NCI-H2196 (cell line): ENCODE data around the gene IYD.
"Not testable (repeated sequence)": the region's sequence is repeated elsewhere in the genome, so short reads cannot be mapped to it uniquely, and the experiment has no call there.

Experiments used
- DNase-seq: peaks from one replicate; lab custom pipeline; 2025; ENCODE audit not compliant: unreplicated experiment; lab: John Stamatoyannopoulos, UW

The IYD gene

DNA sequence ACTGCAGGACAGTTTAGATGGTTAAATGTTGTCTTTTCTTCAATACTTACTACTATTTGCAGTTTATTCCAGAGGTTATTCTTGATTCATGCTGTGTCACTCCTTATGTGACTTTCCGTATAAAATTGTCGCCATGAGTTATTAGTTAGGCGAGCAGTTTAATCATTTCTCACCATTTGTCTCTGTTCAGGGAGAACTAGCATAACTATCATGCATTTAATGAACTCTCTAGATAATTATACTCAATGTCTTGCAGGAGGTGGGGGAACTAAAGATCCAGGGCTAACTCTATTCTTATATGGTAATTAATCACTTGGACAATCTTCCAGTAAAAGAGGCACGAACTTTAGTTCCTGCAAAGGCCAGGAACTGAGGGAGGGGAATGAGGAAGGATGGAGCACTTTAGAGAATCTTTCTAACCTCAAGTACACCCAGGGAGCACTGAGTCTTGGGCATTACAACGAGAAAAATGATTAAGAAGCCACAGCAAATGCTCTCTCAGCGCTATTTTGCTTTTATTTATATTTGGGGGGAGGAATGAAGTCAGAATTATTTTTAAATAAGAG, 58.3 kb downstream of the IYD start:
- DNase-seq, result no peak

DNA sequence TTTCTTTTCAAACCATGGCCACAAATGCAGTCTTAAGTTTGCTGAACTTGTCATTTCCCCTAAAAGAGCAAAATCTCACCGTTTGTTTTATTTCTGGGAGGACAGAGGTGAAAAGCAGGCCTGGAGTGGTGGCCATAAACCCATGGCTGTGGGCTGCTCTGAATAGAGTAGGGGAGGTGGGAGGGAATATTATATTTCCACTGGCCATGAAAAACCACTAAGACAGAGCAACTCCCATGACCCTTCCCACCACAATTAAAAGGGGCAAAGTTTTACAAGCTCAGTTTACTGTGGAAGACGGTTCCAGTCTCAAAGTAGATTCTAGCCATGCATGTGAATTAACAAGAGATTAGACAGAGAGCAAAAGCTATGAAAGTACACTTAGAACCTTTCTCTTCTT, 59.0 kb downstream of the IYD start:
- DNase-seq, result no peak

DNA sequence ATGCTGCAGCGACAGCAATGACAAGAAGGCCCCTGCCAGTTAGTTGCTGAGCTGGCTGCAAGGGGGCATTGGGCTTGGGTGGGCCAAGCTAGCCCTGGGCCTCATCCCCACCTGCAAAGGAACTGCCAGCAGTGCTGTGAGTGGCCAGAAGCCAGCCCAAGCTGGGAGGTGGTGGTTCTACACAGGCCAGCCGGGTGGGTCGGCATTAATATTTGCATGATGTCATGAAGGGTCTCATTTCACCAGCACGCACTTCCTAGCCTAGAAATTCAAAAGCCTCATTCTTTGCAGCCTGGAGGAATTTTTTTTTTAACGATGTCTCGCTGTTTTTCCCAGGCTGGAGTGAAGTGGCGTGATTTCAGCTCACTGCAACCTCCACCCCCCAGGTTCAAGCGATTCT, 62.0 kb downstream of the IYD start:
- no peak for DNase-seq

DNA sequence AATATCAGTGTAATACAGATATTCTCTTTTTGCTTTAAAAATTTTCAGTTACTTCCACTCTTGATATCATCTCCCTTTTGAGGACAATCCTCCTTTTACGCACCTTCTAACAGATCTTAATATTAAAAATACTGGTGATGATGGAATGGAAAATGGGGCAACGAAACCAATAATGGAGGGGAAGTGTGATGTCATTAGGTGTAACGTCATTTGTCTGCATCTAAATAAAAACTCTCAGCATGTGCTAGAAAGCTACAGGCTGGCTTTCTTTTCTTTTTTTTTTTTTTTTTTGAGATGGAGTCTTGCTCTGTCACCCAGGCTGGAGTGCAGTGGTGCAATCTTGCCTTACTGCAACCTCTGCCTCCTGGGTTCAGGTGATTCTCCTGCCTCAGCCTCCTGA, 66.5 kb downstream of the IYD start:
- no peak for DNase-seq

DNA sequence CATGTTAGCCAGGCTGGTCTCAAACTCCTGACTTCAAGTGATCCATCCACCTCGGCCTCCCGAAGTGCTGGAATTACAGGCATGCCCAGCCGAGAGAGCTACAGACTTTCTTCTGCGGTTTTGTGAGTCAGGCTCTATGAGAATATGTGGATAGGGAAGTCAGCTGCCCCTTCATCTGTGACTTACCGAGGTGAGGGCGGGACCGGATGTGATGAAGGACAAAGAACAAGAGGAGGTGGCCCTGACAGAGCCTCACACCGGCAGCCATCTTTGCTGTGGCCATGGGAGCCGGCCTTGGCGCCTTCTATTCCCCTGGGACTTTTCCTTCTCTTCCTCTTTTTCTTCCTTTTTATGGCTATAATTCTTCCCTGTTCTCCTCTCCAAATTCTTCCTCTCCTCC, 67.0 kb downstream of the IYD start:
- no peak for DNase-seq

DNA sequence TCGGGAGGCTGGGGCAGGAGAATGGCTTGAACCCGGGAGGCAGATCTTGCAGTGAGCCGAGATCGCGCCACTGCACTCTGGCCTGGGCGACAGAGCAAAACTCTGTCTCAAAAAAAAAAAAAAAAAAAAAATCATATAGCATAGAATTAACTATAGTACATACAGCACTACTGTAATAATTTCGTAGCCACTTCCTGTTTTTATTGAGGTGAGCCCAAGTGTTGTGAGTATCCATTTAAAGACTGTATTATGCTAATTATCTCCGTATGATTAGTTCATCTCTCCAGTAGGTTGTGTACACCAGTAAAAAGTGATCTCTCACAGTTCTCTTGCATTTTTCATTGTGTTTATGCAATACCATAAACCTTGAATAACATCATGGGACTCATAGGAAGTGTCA, 70.6 kb downstream of the IYD start:
- DNase-seq, result no peak

DNA sequence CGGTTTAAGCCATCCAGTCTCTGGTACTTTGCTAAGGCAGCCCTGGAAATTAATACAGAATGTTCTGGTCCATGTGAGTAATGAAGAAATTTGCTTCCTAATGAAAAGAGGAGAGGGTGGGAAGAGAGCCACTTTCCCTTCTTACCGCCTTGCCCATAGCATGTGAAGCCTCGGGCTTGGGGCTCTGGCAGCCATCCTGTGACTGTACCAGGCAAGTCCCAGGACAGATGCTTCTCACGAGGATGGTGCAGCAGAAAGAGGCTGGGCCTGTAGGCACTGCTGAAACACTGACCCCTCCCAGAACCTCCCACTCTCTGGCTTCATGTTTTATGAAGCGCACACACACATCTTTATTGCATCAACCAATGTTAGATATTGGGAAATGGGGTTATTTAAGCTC, 74.8 kb downstream of the IYD start:
- no peak for DNase-seq

DNA sequence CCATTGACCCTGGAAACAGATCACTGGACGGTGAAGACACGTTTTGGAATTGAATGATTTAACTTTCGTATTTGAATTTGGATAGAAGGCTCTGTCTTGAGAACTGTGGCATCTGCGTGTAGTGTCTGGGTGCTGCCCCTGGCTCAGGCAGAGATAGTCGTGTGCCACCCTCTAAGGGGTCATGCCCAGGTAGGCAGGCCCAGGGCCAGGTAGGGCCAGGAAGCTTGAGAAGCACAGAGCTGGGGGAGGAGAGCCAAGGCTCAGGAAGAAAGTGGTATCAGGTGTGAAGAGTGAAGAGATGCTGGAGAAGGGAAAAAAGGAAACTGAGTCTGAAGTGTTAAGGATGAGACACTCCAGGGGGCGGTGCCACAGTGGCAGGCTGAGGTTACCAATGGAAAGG, 75.5 kb downstream of the IYD start:
- DNase-seq, result no peak

DNA sequence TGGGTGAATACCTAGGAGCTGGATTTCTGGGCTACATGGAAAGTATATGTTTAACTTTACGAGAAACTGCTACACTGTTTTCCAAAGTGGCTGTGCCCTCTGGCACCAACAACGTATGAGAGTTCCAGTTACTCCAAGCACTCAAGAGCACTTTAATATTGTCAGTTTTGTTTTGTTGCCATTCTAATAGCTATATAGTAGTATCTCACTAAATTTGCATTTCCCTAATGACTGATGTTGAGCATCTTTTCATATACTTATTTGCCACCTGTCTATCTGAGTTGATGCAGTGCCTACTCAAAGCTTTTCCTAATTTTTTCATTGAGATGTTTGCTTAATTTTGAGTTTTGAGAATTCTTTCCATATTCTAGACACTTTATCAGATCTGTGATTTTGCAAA, 76.7 kb downstream of the IYD start:
- no peak for DNase-seq

DNA sequence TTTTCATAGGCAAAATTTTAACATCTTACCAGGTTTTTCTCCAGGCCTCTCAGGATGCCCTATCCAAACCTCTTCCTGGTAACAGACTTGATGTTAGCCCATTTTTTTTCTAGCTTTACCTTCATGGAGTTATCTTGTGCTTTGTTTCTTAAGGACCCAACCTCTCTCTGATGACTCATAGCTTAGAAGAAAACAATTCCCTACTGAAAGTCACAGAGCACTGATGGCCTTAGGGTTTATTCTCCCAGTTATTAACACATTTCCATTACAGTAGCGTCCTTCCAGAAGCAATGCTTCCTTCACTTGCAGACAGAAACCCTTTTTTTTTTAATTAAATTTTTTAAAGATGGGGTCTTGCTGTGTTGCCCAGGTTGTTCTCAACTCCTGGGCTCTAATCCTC, 79.4 kb downstream of the IYD start:
- DNase-seq, result no peak

DNA sequence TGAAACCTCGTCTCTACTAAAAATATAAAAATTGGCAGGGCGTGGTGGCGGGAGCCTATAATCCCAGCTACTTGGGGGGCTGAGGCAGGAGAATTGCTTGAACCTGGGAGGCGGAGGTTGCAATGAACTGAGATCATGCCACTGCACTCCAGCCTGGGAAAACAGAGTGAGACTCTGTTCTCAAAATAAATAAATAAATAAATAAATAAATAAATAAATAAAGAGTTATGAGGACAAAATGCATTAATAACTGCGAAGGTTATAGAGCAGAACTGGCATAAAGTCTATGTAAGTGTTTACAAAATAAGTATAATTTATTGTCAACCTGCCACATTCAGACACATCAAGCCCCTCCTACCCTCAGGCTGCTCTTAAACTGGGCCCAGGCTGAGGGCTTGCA, 80.2 kb downstream of the IYD start:
- not testable (repeated sequence) for DNase-seq

DNA sequence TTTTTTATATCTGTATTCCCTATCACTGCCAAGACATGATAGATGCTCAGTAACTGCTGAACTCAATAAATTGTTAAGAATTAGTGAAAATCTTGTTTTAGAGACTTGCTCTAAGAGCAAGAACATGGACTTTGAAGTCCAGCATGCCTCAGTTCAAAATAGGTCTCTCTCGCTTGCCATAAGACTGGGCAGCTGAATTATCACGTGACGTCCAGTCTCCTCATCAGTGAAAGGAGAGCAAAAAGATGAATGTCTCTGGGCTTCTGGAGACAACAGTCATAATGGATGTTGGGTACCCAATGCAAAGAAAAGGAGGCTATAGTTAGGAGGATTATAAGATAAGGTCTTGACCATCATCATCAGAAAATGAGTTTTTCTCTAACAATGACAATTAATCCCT, 82.1 kb downstream of the IYD start:
- DNase-seq, result no peak

DNA sequence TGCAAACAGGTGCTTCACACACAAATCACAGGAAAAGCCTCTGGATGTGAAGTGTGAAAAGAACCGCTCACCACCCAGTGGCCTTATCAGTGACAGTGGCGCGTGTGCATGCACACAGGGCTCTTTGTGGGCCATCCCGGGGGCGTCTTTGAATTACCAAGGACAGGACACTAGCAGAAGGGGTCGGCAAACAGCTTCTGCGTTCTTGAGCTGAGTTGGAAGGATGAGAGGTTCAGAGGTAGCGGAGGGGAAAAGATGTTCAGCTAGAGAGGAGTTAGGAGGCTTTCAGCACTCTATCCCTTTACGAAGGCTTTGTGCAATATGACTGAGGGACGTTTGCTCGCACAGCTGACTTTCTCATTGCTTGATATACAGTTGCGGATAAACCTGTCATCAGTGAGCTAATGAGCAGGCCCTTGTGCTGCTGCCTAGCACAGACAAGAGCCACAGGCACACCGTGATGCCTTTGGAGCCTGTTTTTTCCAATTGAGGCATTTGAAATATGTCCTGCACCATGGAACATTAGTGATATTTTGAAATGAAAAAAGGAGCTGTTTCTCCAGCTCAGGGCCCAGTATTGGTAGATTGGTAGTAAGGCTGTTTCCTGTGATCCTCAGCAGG, 83.1 kb downstream of the IYD start:
- DNase-seq, result no peak

DNA sequence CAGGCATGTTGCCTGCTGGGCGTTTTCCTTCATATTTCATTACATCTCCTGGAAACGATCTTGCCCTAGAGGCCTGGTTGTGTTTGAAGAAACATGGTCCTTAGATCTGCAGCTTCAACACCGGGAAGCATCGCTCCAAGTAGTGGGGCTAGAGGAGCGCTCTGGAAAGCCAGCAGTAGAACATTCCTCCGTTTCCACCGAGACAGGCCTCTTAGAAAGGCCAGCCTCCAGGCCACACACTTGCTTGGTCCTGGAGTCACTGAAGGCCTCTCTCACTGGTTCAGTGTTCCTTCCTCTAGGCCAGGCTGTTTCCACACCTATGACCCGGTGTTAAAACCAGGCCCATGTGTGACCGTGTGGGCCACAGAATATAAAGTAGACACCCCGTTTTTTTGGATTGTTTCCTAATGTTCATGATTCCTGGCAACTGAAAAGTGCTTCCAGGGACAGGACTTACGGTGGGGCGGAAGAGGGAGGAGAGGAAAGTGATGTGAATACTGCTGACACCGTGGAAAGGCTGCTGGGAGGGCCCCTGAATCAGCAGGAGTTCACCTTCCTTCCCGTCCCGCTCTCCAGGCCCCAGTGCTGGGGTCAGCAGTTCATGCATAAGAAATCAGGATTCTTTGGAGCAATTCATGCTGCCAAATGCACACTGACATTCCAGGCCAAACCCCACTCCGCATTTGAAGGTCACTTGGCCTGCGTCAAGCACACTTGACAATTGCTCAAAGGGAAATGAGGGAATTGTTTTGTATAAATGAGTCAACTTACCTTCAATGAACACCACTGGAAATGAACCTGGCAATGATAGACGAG, 83.8 kb downstream of the IYD start:
- DNase-seq, result no peak

DNA sequence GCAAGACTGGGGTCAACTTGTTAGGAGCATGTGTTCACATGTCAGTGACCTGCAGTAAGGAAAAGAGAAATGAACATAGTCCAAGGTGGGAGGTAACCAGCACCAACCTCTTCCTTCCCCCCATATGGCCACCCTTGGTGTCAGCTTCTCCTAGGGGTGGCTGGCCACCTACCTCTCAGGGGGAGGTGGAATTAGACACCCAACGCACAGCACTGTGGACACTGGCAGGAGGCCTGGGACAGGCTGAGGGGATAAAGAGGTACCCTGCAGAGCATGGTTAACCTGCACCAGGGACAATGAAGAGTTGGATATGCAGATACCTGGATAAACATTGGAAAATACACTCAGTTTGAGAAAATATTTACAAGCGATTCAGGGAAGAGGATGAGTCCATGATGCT, 84.5 kb downstream of the IYD start:
- DNase-seq, result no peak
